ENCODE measurements around the gene POMGNT1.

POMGNT1 gene

GRCh38 chr1:46210561-46210960 lies 12.3 kb upstream of the POMGNT1 start:
- no peaks in the 10 kb centered on the region for H3K27me3 ChIP-seq (ENCODE audit: insufficient read depth, low read length, poor library complexity, severe bottlenecking)
- no peaks in the 10 kb centered on the region for H3K9me2 ChIP-seq (replicated peaks; ENCODE audit: low read depth, low read length)
- no peaks in the 10 kb centered on the region for H3K79me2 ChIP-seq (ENCODE audit: insufficient read depth, low read length)
- no peak overlapping the region for H3K9ac ChIP-seq (ENCODE audit: low read depth, low read length, poor library complexity, severe bottlenecking)
- no peaks in the 10 kb centered on the region for H3K9me3 ChIP-seq (ENCODE audit: insufficient read depth, low read depth, low read length)
- no peak overlapping the region for H3K4me2 ChIP-seq (ENCODE audit: low read depth, low read length, poor library complexity, severe bottlenecking)
- no peaks in the 10 kb centered on the region for H3K36me3 ChIP-seq (ENCODE audit: insufficient read depth, low read length)
- no peaks in the 10 kb centered on the region for H3K4me1 ChIP-seq (ENCODE audit: insufficient read depth, low read length, poor library complexity, severe bottlenecking)
- no peak for TF ChIP-seq EZH2phosphoT487 (IDR thresholded peaks at IDR 0.05; ENCODE audit: borderline replicate concordance)
- TF ChIP-seq, protein P1, sequence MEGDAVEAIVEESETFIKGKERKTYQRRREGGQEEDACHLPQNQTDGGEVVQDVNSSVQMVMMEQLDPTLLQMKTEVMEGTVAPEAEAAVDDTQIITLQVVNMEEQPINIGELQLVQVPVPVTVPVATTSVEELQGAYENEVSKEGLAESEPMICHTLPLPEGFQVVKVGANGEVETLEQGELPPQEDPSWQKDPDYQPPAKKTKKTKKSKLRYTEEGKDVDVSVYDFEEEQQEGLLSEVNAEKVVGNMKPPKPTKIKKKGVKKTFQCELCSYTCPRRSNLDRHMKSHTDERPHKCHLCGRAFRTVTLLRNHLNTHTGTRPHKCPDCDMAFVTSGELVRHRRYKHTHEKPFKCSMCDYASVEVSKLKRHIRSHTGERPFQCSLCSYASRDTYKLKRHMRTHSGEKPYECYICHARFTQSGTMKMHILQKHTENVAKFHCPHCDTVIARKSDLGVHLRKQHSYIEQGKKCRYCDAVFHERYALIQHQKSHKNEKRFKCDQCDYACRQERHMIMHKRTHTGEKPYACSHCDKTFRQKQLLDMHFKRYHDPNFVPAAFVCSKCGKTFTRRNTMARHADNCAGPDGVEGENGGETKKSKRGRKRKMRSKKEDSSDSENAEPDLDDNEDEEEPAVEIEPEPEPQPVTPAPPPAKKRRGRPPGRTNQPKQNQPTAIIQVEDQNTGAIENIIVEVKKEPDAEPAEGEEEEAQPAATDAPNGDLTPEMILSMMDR (conservative IDR thresholded peaks at IDR 0.05; ENCODE audit: low read length), result no peak
- no peaks in the 10 kb centered on the region for H4K20me1 ChIP-seq (ENCODE audit: insufficient read depth, low read length, poor library complexity, severe bottlenecking)
- H3F3A ChIP-seq (ENCODE audit: low read depth), result no peaks in the 10 kb centered on the region
- no peak overlapping the region for H3K4me3 ChIP-seq (ENCODE audit: low read length, poor library complexity, severe bottlenecking)
- no peak overlapping the region for H2AFZ ChIP-seq (ENCODE audit: low read length)

- H4K20me1 ChIP-seq (ENCODE audit: insufficient read depth, low read length, poor library complexity, severe bottlenecking), result no peaks in the 10 kb centered on the region
- no peaks in the 10 kb centered on the region for H3K27me3 ChIP-seq (ENCODE audit: insufficient read depth, low read length, poor library complexity, severe bottlenecking)
- H2AFZ ChIP-seq (ENCODE audit: low read length), result no peak overlapping the region
- H3K9ac ChIP-seq (ENCODE audit: low read depth, low read length, poor library complexity, severe bottlenecking), result no peak overlapping the region
- TF ChIP-seq, protein P1 (conservative IDR thresholded peaks at IDR 0.05; ENCODE audit: low read length), result no peak
- no peak for TF ChIP-seq EZH2phosphoT487 (IDR thresholded peaks at IDR 0.05; ENCODE audit: borderline replicate concordance)
- no peaks in the 10 kb centered on the region for H3K36me3 ChIP-seq (ENCODE audit: insufficient read depth, low read length)
- no peaks in the 10 kb centered on the region for H3F3A ChIP-seq (ENCODE audit: low read depth)
- no peaks in the 10 kb centered on the region for H3K79me2 ChIP-seq (ENCODE audit: insufficient read depth, low read length)
- H3K9me3 ChIP-seq (ENCODE audit: insufficient read depth, low read depth, low read length), result no peaks in the 10 kb centered on the region
- no peaks in the 10 kb centered on the region for H3K4me1 ChIP-seq (ENCODE audit: insufficient read depth, low read length, poor library complexity, severe bottlenecking)
- H3K4me3 ChIP-seq (ENCODE audit: low read length, poor library complexity, severe bottlenecking), result no peak overlapping the region
- H3K9me2 ChIP-seq (replicated peaks; ENCODE audit: low read depth, low read length), result no peaks in the 10 kb centered on the region
- no peak overlapping the region for H3K4me2 ChIP-seq (ENCODE audit: low read depth, low read length, poor library complexity, severe bottlenecking)
Measured at GRCh38 chr1:46206399-46206798, 8.2 kb upstream of the POMGNT1 start.

DNA sequence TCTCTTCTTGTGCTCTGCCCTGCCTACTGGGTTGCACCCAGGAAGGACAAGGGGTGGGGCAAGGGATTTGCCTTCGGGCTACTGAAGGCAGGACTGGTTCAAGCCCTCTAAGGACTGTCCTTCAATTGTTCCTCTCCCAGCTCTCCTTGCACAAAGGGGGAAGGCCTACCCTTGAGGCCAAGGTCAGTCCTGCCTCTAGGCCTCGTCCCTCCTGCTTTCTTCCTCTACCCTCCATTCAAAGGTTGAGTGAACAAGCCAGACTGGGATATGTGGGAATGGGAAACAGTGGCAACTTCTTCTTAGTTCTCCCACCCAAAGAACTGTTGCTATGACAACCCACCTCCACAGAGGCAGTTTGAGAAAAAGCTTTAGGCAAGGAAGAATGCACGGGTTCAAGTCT lies 7.6 kb upstream of the POMGNT1 start:
- Histone ChIP-seq H3K9me3 (ENCODE audit: insufficient read depth, low read depth, low read length) (no peaks in the 10 kb centered on the region), H3K9ac (ENCODE audit: low read depth, low read length, poor library complexity, severe bottlenecking) (no peak overlapping the region), H2AFZ (ENCODE audit: low read length) (no peak overlapping the region)

More for the DNA sequence above, 7.6 kb upstream of the POMGNT1 start:
- Histone ChIP-seq H3K79me2 (ENCODE audit: insufficient read depth, low read length) (no peaks in the 10 kb centered on the region), H3K9me2 (replicated peaks; ENCODE audit: low read depth, low read length) (no peaks in the 10 kb centered on the region), H3K4me2 (ENCODE audit: low read depth, low read length, poor library complexity, severe bottlenecking) (no peak overlapping the region), H3K36me3 (ENCODE audit: insufficient read depth, low read length) (no peaks in the 10 kb centered on the region), H3K4me1 (ENCODE audit: insufficient read depth, low read length, poor library complexity, severe bottlenecking) (no peaks in the 10 kb centered on the region), H4K20me1 (ENCODE audit: insufficient read depth, low read length, poor library complexity, severe bottlenecking) (no peaks in the 10 kb centered on the region), H3K27me3 (ENCODE audit: insufficient read depth, low read length, poor library complexity, severe bottlenecking) (no peaks in the 10 kb centered on the region), H3F3A (ENCODE audit: low read depth) (no peaks in the 10 kb centered on the region), H3K4me3 (ENCODE audit: low read length, poor library complexity, severe bottlenecking) (no peak overlapping the region)
- TF ChIP-seq EZH2phosphoT487 (IDR thresholded peaks at IDR 0.05; ENCODE audit: borderline replicate concordance), result no peak
- TF ChIP-seq, protein P1 (conservative IDR thresholded peaks at IDR 0.05; ENCODE audit: low read length), result no peak

All from Loucy (cell line).